Stimulated activated CD4-positive, alpha-beta T cell treated with anti-CD3 and anti-CD28 coated beads, Interleukin-15, amount 100 ng/mL, for 1 hour (primary cell): ENCODE measurements around the gene CEP104.
A peak's percentile ranks its signal among the peaks of the same experiment; 100 is the strongest.

ENCODE experiments used
- DNase-seq, 2 donors: peaks; one replicate each; pipeline ENCODE4 v3.0.0-alpha.2; 2020; ENCODE audit warnings: low read depth in 1 of 2, low spot score in 1 of 2

CEP104 gene

DNA sequence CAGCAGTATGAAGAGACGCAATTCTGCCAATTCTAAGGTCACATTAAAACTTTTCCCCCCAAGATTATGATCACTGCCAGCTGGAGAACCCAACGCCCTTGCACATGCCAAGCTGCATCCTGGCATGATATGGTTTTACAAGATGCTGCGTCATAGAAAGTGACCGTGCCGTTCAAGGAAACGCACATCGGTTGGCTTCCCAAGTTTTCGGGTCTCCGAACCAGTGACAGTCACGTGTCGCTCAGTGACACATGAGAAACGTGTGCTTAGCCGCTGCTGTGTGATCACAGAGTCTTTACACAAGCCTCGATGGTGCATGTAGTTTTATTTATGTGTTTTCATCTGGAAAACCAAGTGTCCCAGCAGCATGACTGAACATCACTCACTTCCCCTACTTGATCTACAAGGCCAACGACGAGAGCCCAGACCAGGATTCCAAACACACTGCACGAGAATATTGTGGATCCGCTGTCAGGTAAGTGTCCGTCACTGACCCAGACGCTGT, 77.0 kb downstream of the CEP104 start:
- no peak for DNase-seq

DNA sequence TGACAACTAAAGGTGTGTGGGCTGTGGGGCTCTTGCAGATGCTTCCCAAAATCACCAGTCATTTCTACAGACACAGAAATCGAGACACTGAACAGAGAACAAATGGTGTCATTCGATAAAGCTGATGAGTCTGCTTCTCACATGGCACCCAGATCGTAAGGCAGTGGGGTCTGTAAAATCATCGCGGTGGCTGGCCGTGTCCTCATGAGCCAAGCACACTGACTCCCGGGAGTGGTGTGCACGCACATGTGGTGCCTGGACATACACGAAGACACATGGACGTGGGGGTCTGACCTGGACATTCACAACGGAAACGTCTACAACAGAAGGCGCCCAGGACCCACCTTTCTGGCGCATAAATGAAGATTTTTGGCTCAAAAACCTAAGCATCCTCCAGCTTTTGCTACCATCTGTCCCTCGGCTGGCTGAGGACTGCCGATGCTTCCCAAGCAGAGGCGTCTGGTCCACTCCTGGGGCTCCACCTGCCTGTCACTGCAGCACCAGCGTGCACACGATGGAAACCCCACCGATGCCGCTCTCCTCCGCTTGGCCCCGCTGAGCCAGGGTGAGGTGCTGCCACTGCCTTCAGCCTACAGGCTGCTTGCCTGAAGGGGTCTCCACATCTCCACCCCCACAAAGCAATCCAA, 77.6 kb downstream of the CEP104 start:
- DNase-seq: no peak

- DNase-seq: no peak
Observed at GRCh38 chr1:3778590-3779264, 78.3 kb downstream of the CEP104 start.

DNA sequence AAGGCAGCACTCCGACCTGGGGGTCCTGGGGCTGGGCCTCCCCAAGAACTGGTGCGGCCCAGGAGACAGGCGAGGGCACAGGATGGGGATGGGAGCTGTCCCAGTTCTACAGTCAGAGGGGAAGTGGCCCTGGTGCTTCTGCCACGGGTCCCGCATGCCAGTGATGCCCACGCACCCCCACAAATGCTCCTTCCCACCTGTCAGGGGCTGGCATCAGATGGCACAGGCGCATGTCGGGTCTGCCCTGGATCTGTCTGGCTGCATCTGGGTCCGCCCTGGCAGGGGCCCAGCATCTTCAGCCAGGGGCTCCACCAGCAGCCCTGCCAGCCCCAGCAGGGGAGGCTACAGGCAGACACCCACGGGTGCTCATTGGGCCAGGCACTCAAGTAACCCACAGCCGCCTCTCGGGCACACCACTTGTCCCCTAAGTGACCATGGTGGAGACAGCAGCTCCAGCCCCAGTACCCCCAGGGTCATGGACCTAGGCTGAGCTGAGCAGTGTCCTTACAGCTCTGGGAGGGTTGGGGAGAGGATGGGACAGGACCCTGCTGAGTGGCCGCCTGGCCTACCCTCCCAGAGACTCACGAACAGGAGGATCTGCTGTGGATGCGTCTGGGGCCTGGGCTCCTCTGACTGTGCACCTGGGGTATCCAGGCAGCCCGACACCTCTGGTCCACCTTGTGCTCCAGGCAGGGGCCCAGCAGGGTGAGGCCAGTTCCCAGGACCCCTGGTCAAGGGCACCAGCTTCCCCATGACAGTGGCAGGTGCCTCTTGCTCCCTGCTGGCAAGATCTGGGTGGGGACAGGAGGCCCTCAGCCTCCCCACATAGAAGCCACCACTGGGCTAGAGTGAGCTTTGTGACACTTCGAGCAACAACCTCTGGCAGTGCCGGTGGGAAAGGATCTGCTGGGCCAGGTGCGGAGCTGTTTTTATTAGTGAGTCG, 79.1 kb downstream of the CEP104 start:
- no peak for DNase-seq

- no peak for DNase-seq
Observed at GRCh38 chr1:3777078-3777547, 79.9 kb downstream of the CEP104 start.

GRCh38 chr1:3776231-3776961, 80.6 kb downstream of the CEP104 start:
- no peak for DNase-seq

GRCh38 chr1:3775490-3776230, 81.4 kb downstream of the CEP104 start:
- DNase-seq: peak; percentile 20 to 37

GRCh38 chr1:3774946-3775489, 82.0 kb downstream of the CEP104 start:
- no peak for DNase-seq

- no peak for DNase-seq
Observed at GRCh38 chr1:3774276-3774945, 82.6 kb downstream of the CEP104 start.

DNA sequence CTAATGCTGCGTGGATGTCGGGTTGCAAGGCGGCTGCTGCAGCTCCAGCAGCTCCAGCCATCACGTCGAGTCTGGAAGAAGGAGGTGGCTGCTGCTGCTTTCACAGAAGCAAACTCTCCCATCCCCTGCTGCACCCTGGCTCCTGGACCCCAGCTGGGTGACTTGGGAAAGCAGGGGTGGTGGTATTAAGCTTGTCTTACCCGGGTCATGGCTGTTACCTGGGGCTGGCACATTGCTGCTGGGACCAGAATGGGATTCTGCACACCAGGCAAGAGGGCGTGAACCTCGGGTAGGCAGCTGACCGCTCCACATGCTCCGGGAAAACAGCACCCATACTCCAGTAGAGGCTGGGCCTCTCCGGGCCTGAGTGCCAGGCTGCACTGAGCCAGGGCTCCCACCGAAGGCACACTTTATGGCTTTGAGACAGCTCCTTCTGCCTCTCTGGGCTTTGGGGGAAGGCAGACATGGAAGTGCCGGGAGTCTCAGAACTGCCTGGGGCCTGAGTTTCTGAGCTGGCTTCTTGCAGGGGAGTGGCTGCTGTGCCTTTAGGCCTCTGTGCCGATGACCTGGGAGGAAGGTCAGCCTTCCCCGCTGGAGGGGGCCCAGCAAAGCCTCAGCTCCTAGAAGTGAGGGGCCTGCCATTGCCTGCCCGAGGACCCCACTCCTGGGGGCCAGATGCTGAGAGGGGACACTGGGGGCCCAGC, 83.3 kb downstream of the CEP104 start:
- DNase-seq: no peak

- DNase-seq: no peak
Observed at GRCh38 chr1:3772715-3773571, 84.1 kb downstream of the CEP104 start, which contains the start of gene SMIM1. Gene SMIM1 (plus strand): TSS chr1:3772749. CDS start chr1:3775374, 2,625 bp downstream.

DNA sequence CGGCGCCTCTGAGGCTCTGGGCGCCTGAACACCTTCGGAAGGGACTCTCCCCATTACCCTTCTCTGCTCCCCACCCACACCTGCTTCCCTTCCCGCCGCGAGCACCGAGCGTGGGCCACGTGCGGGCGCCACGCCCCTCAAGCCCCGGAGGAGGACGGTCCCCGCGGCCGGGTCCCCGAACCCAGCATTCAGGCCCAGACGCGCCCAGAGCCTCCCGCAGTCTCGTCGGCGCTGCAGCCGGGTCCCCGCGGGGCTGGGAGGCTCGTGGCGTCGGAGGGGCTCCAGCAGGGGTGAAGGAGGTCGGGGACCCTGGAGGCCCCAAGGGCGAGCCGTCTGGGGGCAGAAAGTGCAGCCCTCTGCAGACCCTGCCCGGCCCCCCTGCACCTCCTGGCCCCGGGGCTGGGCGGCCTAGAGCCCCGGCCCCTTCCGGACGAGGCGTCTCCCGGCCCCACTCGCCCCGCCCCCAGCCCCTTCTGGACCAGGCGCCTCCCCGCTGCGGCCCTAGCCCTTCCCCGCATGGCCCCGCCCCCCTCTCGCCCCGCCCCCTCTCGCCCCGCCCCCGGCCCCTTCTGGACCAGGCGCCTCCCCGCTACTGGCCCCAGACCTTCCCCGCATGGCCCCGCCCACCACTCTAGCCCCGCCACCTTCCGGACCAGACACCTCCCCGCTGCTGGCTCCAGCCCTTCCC, 84.8 kb downstream of the CEP104 start:
- peak; percentile 71 to 74 for DNase-seq

DNA sequence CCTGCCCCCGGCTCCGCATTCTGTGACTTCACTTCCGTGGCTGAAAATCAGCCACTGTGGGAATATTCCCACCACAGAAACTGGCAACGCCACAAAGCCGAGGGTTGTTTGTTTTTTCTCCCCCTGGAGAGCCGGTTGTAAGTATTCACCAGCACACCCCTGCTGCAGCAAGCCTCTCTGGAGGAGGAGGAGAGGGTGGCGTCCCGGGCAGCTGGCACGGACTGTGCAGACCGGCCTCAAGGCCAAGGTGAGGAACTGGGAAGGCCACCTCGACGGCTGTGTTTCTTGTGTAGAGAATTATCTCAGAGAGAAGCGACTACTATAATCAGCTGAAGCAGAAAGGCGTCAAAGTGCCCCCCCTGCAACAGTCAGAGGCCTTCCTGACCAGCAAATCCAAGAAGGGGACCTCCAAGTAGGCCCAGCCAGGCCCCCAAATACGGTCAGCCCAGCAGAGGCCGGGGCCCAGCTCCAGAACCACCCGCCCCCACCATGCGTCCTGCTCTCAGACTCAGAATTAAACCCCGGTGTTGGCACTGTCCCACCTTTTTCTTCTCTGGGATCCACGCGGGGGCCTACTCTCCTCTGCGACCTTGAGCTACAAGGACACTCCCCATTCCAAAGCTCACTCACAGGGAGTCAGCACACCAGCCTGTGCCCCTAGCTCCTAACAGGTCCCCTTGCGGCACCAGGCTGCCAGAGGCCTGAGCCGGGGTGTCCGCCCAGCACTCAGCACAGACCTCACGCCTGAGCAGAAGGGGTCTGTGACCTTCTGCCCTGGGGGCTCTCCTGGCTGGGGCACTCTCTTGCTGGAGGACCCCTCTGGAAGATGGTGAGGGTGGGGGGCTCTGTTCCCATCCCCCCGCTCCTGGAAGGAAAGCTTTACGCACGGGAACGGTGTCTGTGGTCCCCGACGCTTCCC, 85.6 kb downstream of the CEP104 start:
- no peak for DNase-seq

DNA sequence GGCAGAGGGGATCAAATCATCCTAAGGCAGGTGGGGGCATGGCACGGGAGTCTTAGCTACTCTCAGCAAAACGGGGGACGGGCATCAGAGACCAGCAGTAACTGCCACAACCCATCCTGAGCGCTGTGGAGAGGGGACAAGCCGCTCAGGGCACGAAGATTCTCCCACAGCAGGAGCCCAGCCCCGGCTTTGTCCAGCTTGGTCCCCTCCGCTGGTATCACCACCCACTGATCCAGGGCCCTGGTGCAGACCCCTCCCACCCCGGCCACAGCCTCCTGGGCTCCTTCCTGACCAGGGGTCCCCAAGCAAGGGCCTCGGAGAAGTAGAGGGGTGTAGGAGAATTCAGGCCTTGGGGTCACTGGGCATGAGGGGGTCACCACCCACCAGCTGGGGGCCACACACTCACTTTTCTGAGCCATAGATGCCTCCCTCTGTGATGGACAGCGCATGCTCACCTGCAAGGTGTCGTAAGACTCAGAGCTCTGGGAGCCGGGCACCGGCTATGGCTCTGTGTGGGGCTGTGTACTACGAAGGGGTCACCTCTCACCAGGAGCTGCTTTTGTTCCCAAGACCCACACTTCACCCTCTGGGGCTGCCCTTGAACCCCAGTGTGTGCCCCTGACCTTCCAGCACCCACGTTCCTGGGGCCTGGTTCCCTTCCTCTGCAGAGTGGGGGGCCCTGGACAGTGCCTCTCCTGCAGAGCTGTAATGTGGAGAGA, 86.8 kb downstream of the CEP104 start:
- no peak for DNase-seq

- no peak for DNase-seq
Observed at GRCh38 chr1:3768811-3769390, 88.1 kb downstream of the CEP104 start.
